ENCODE measurements around the gene DYNLT1.

DYNLT1 gene

DNA sequence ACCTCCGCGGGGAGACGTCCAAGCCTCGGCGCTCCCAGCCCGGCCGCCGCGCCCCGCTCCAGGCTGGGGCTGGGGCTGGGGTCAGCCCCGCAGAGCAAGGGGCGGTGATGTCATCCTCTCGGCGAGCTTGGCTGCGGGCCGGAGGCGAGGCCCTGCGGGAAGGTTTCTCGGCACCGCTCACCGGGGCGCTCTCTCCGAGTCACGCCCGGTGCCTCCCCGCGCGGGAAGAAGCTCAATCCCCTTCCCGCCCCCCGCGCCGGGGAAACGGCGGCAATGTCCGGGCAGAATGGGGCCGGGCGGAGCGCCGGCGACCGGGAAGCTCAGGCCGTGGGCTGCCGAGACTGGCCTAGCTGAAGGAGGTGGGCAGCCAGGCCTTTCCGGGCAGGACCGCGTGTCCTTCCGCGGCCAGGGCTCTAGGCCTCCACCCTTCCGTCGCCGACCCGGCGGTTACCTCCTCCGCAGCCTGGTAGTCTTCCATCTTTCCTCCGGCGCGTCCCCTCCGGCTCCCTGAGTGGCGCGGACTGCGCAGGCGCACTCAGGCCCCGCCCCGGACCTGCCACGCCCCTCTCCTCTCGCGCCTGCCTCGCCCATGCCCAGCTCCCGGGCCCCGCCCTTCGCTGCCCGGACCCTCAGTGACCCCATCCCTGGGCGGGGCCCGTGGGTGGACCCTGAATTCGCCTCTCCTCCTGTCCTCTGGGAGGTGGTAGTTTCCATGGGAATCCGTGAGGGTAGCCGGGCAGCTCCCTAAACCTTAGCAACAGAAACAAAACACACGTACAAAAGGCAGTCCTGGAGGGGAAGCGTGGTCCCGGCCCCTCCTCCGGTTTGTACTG lies at the start of gene DYNLT1:
TSS of gene DYNLT1 (minus strand) at position 513 of the 833 bp plus-strand sequence. CDS start at position 478, 35 bp downstream.
- peak; percentile 90 for DNase-seq (ENCODE audit: low spot score)
- H3K27me3 ChIP-seq (ENCODE audit: insufficient read depth, poor library complexity, severe bottlenecking): no peaks in the 10 kb centered on the region
- peaks cover 24% of the 10 kb centered on the region for H3K36me3 ChIP-seq (ENCODE audit: low read depth)
- TF ChIP-seq, protein P1, sequence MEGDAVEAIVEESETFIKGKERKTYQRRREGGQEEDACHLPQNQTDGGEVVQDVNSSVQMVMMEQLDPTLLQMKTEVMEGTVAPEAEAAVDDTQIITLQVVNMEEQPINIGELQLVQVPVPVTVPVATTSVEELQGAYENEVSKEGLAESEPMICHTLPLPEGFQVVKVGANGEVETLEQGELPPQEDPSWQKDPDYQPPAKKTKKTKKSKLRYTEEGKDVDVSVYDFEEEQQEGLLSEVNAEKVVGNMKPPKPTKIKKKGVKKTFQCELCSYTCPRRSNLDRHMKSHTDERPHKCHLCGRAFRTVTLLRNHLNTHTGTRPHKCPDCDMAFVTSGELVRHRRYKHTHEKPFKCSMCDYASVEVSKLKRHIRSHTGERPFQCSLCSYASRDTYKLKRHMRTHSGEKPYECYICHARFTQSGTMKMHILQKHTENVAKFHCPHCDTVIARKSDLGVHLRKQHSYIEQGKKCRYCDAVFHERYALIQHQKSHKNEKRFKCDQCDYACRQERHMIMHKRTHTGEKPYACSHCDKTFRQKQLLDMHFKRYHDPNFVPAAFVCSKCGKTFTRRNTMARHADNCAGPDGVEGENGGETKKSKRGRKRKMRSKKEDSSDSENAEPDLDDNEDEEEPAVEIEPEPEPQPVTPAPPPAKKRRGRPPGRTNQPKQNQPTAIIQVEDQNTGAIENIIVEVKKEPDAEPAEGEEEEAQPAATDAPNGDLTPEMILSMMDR (IDR thresholded peaks at IDR 0.05; ENCODE audit: poor library complexity, severe bottlenecking): no peak
- H3K4me1 ChIP-seq (ENCODE audit: insufficient read depth, poor library complexity, severe bottlenecking): peaks cover 53% of the 10 kb centered on the region
- H3K27ac ChIP-seq (ENCODE audit: poor library complexity, severe bottlenecking): peak within 1 kb of the TSS; percentile 84
- peak within 1 kb of the TSS; percentile 76 for H3K4me3 ChIP-seq (ENCODE audit: severe bottlenecking)
- no peaks in the 10 kb centered on the region for H3K9me3 ChIP-seq (ENCODE audit: severe bottlenecking)
- ATAC-seq (ENCODE audit: low read depth): peak; percentile 55

DNA sequence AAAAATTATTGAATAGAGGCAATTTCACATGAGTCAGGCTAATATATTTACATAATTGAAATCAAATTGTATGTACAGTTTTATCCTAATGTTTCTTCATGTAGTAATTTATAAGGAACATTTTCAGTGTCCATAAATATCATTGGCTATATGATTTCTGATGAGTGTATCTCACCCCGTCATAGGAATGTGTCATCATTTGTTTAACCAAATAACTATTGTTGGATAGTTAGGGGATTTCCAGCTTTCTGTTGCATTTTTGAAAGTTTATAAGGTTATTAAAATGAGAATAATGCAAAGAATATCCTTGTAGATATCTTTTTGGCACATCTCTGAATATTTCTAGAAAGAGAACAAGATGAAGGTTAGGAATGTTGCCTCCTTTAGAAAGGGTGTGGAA lies 44.3 kb upstream of the DYNLT1 start:
- ATAC-seq (ENCODE audit: low read depth): peak; percentile 50; the same call in 1 of the 3 replicates

DNA sequence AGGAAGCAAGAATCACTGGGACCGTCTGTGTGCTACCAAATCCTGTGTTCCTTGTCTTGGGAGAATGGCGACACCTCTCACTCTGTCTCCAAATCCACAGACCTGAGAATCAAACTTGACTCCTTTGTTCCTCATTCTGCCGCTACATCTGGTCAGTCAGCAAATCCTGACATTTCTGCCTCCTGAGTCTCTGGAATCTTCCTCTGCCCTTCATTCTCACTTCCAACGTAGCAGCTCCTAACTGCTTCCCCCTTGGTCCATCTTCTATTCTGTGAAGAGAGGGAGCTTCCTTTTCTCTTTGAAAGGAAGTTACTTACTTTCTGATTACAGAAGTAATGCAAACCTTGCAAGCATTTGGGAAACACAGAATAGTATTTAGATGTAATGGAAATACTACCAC lies 43.0 kb upstream of the DYNLT1 start:
- ATAC-seq (ENCODE audit: low read depth) (no peak), DNase-seq (ENCODE audit: low spot score) (no peak)
- Histone ChIP-seq H3K27ac (ENCODE audit: poor library complexity, severe bottlenecking) (no peak overlapping the region), H3K36me3 (ENCODE audit: low read depth) (no peaks in the 10 kb centered on the region), H3K4me1 (ENCODE audit: insufficient read depth, poor library complexity, severe bottlenecking) (peaks cover 7% of the 10 kb centered on the region), H3K4me3 (ENCODE audit: severe bottlenecking) (no peak overlapping the region), H3K27me3 (ENCODE audit: insufficient read depth, poor library complexity, severe bottlenecking) (no peaks in the 10 kb centered on the region), H3K9me3 (ENCODE audit: severe bottlenecking) (no peaks in the 10 kb centered on the region)
- TF ChIP-seq, protein P1 (IDR thresholded peaks at IDR 0.05; ENCODE audit: poor library complexity, severe bottlenecking): no peak

More for the DNA sequence above, 44.3 kb upstream of the DYNLT1 start:
- Histone ChIP-seq H3K36me3 (ENCODE audit: low read depth) (no peaks in the 10 kb centered on the region), H3K4me3 (ENCODE audit: severe bottlenecking) (no peak overlapping the region), H3K27me3 (ENCODE audit: insufficient read depth, poor library complexity, severe bottlenecking) (no peaks in the 10 kb centered on the region), H3K9me3 (ENCODE audit: severe bottlenecking) (no peaks in the 10 kb centered on the region), H3K4me1 (ENCODE audit: insufficient read depth, poor library complexity, severe bottlenecking) (peaks cover 7% of the 10 kb centered on the region), H3K27ac (ENCODE audit: poor library complexity, severe bottlenecking) (no peak overlapping the region)
- no peak for DNase-seq (ENCODE audit: low spot score)
- TF ChIP-seq, protein P1 (IDR thresholded peaks at IDR 0.05; ENCODE audit: poor library complexity, severe bottlenecking): no peak

DNA sequence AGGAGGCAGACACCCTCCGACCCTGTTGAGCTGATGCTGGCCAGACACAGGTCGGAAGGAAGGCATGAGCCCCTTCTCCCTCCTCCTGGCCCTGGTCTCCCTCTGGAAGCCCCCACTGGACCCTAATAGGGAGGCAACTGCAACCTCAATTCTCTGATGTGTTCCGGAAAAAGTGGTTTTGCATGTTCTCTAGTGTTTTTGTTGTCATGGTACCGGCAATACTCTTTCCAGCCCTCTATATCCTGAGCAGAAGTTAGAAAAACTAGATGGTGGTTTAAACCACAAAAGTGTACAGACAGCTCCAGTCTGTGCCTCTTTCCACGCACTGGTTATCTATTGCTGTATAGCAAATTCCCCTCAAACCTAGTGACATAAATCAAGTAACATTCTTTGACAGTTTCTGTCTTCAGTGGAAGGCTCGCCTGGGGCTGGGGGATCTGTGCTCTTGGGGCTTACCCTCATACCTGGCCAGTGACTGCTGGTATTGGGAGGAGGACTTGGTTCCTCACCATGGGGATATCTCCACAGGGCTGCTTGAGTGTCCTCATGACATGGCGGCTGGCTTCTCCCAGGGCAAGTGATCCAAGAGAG lies 42.3 kb upstream of the DYNLT1 start:
- Histone ChIP-seq H3K4me1 (ENCODE audit: insufficient read depth, poor library complexity, severe bottlenecking) (peaks cover 7% of the 10 kb centered on the region), H3K27ac (ENCODE audit: poor library complexity, severe bottlenecking) (no peak overlapping the region)

More for the DNA sequence above, 42.3 kb upstream of the DYNLT1 start:
- no peak overlapping the region for H3K4me3 ChIP-seq (ENCODE audit: severe bottlenecking)
- TF ChIP-seq, protein P1 (IDR thresholded peaks at IDR 0.05; ENCODE audit: poor library complexity, severe bottlenecking): no peak
- no peaks in the 10 kb centered on the region for H3K36me3 ChIP-seq (ENCODE audit: low read depth)
- H3K27me3 ChIP-seq (ENCODE audit: insufficient read depth, poor library complexity, severe bottlenecking): no peaks in the 10 kb centered on the region
- ATAC-seq (ENCODE audit: low read depth): no peak
- no peak for DNase-seq (ENCODE audit: low spot score)
- H3K9me3 ChIP-seq (ENCODE audit: severe bottlenecking): no peaks in the 10 kb centered on the region

All from RWPE2 (cell line).